Measurements from ENCODE around the gene CFAP45. TPM values are rescaled to one million over a fixed set of nuclear protein-coding genes. Genes with fewer than 3 reads are reported as not detected.

The CFAP45 gene
- total RNA-seq, 1 experiment from 2014 or later: 0.40 TPM

DNA sequence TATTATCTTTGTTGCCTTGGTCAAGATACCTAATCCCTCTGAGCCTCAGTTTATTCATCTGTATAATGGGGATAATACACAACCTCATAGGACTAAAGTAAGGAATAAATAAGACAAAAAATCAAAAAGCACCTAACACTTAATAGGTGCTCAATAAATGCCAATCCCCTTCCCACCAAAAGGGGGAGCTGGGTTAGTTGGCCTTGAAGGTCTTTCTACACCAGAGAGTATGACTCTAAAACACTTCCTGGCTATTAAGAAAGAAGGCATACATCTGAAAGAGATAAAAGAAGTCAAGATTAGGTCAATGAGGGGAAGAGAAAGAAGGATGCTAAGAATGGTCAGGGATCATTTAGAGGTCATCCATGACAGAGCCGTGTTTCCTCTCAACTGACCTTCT lies 48.6 kb downstream of the CFAP45 start:
- Mint-ChIP-seq H3K27me3 (ENCODE audit: insufficient read depth, unreplicated experiment) (no peaks in the 10 kb centered on the region), H3K4me1 (ENCODE audit: insufficient read depth, unreplicated experiment) (peaks cover 39% of the 10 kb centered on the region), H3K4me3 (ENCODE audit: unreplicated experiment) (no peak overlapping the region), H3K36me3 (ENCODE audit: insufficient read depth, unreplicated experiment) (no peaks in the 10 kb centered on the region), H3K27ac (ENCODE audit: low read depth, unreplicated experiment) (no peak overlapping the region), H3K9me3 (ENCODE audit: unreplicated experiment) (no peaks in the 10 kb centered on the region)
- peak; percentile 8 for TF ChIP-seq CTCF (IDR thresholded peaks at IDR 0.05; ENCODE audit: unreplicated experiment)
- DNase-seq (ENCODE audit: unreplicated experiment): peak; percentile 27
- no TSS peak for BruUV-seq (replicated peaks)
- intact Hi-C loops (cut with micrococcal nuclease): loop anchor here (5.0 kb wide), 1 partner anchor 69 kb away; the partner anchor contains the start of gene DUSP23
- CTCF ChIA-PET: interaction anchor here (0.8 to 6.0 kb wide), 8 partner anchors 17 to 70 kb away, joined by 3 to 98 read pairs (median 4); partner anchors contain the start of genes DUSP23 and FCRL6
- POLR2A ChIA-PET: interaction anchor here (0.7 to 9.6 kb wide), 4 partner anchors 9 to 38 kb away, joined by 4 to 80 read pairs (median 29); no protein-coding TSS in a partner anchor

DNA sequence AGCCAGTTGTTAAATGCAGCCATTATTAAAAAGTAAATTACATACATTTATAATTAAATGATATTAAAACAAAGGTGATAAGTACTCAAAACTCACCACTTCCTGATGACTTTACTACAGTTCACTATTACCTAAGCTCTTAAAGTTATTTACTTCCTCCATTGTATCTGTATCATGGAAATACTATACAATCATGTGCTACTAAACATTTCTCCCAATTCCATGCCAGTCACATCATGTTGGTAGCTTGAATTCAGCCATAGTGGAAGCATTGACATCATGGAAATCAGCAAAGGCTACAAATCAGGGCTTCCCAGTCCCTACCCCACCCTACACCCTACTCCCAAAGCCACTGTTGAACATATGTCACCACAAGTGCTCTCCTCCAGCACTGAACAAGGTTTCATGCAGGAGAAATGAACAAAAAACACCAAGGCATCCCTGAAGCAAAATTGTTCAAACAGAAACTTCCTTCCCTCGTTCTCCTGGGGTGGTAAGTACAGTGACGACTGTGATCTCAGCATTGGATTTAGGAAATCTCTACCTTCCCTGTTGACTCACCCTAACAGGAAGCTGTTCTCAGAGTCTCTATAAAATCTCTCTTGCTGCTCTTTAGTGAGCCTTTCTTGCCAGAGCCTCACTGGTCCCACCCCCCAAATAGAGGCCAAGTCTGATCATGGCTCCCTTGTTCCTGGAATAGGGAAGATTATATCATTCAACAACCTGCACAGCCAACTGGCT lies 50.2 kb downstream of the CFAP45 start:
- Mint-ChIP-seq H3K4me1 (ENCODE audit: insufficient read depth, unreplicated experiment) (peaks cover 41% of the 10 kb centered on the region), H3K27me3 (ENCODE audit: insufficient read depth, unreplicated experiment) (no peaks in the 10 kb centered on the region), H3K27ac (ENCODE audit: low read depth, unreplicated experiment) (peak overlapping the region; percentile 74), H3K36me3 (ENCODE audit: insufficient read depth, unreplicated experiment) (no peaks in the 10 kb centered on the region), H3K4me3 (ENCODE audit: unreplicated experiment) (peak overlapping the region; percentile 49), H3K9me3 (ENCODE audit: unreplicated experiment) (no peaks in the 10 kb centered on the region)
- no peak for TF ChIP-seq CTCF (IDR thresholded peaks at IDR 0.05; ENCODE audit: unreplicated experiment)
- intact Hi-C loops (cut with micrococcal nuclease): loop anchor here (1.0 to 5.0 kb wide), 2 partner anchors 33 to 67 kb away; partner anchors contain the start of gene DUSP23
- ChIA-PET CTCF (interaction anchor here (0.7 to 6.0 kb wide), 8 partner anchors 8 to 689 kb away, joined by 3 to 98 read pairs (median 4); no protein-coding TSS in a partner anchor), POLR2A (interaction anchor here (0.9 to 9.6 kb wide), 4 partner anchors 19 to 839 kb away, joined by 4 to 80 read pairs (median 29); no protein-coding TSS in a partner anchor)
- DNase-seq (ENCODE audit: unreplicated experiment): peak; percentile 75
- no TSS peak for BruUV-seq (replicated peaks)

DNA sequence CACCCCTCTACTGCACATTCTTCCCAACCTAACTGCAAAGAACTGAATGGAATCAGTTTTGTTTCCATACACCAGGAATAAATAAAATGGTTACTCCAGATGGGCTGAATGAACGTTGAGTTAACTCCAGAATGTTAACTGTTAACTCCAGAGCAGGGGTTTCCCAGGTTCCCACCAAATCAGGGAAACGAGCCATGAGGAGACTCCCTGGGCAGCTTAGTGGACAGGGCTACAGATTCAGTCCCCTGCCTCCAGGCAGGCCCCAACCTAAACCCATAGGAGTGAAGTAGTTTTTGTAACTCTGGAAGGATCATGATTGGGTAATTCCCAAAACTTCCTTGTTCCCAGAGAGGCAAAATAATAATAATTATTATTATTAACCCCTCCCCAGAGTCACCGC lies 51.6 kb downstream of the CFAP45 start:
- no peaks in the 10 kb centered on the region for H3K27me3 Mint-ChIP-seq (ENCODE audit: insufficient read depth, unreplicated experiment)
- no peak overlapping the region for H3K4me3 Mint-ChIP-seq (ENCODE audit: unreplicated experiment)
- no peak for DNase-seq (ENCODE audit: unreplicated experiment)
- TF ChIP-seq CTCF (IDR thresholded peaks at IDR 0.05; ENCODE audit: unreplicated experiment): no peak
- POLR2A ChIA-PET: interaction anchor here (2.0 kb wide), 1 partner anchor 21 kb away, joined by 4 read pairs; no protein-coding TSS in a partner anchor
- CTCF ChIA-PET: interaction anchor here (0.6 to 3.0 kb wide), 7 partner anchors 30 to 183 kb away, joined by 3 to 17 read pairs (median 4); no protein-coding TSS in a partner anchor
- H3K27ac Mint-ChIP-seq (ENCODE audit: low read depth, unreplicated experiment): no peak overlapping the region
- H3K36me3 Mint-ChIP-seq (ENCODE audit: insufficient read depth, unreplicated experiment): no peaks in the 10 kb centered on the region
- no TSS peak for BruUV-seq (replicated peaks)
- H3K4me1 Mint-ChIP-seq (ENCODE audit: insufficient read depth, unreplicated experiment): peaks cover 36% of the 10 kb centered on the region
- no peaks in the 10 kb centered on the region for H3K9me3 Mint-ChIP-seq (ENCODE audit: unreplicated experiment)
- intact Hi-C loops (cut with micrococcal nuclease): no loop called here

DNA sequence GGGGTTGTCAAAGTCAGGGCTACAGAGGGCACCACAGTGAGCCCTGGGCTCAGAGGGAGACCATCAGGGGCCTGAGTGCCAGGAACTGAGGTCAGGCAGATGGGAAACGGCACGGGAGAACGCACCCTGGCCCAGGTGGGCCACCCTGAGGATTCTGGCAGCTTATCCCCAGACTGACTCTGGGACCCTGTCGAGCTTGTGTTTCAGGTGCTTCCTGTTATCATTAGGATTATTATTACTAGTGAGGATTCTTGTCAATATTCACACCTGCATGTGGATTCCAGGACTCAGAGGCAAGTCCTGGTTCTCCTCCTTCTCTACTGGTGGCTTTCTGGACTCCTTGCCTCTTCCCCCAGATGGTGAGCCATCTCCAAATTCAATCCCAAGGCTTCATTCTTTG lies 52.7 kb downstream of the CFAP45 start:
- Mint-ChIP-seq H3K9me3 (ENCODE audit: unreplicated experiment) (no peaks in the 10 kb centered on the region), H3K4me1 (ENCODE audit: insufficient read depth, unreplicated experiment) (peaks cover 34% of the 10 kb centered on the region), H3K4me3 (ENCODE audit: unreplicated experiment) (no peak overlapping the region), H3K27me3 (ENCODE audit: insufficient read depth, unreplicated experiment) (no peaks in the 10 kb centered on the region), H3K27ac (ENCODE audit: low read depth, unreplicated experiment) (peak overlapping the region; percentile 44), H3K36me3 (ENCODE audit: insufficient read depth, unreplicated experiment) (no peaks in the 10 kb centered on the region)
- DNase-seq (ENCODE audit: unreplicated experiment): no peak
- ChIA-PET POLR2A (interaction anchor here (2.0 kb wide), 1 partner anchor 22 kb away, joined by 4 read pairs; no protein-coding TSS in a partner anchor), CTCF (interaction anchor here (0.6 to 3.0 kb wide), 5 partner anchors 42 to 687 kb away, joined by 3 to 17 read pairs (median 4); no protein-coding TSS in a partner anchor)
- intact Hi-C loops (cut with micrococcal nuclease): no loop called here
- BruUV-seq (replicated peaks): no TSS peak
- TF ChIP-seq CTCF (IDR thresholded peaks at IDR 0.05; ENCODE audit: unreplicated experiment): no peak

Measured in MCF 10A (cell line).